ENCODE data around the gene COPG1. TPM values are rescaled to one million over a fixed set of nuclear protein-coding genes. Genes with fewer than 3 reads are reported as not detected.
A peak's percentile ranks its signal among the peaks of the same experiment; 100 is the strongest.

COPG1 gene
- total RNA-seq, 1 donor from 2014 or later: 124 TPM

DNA sequence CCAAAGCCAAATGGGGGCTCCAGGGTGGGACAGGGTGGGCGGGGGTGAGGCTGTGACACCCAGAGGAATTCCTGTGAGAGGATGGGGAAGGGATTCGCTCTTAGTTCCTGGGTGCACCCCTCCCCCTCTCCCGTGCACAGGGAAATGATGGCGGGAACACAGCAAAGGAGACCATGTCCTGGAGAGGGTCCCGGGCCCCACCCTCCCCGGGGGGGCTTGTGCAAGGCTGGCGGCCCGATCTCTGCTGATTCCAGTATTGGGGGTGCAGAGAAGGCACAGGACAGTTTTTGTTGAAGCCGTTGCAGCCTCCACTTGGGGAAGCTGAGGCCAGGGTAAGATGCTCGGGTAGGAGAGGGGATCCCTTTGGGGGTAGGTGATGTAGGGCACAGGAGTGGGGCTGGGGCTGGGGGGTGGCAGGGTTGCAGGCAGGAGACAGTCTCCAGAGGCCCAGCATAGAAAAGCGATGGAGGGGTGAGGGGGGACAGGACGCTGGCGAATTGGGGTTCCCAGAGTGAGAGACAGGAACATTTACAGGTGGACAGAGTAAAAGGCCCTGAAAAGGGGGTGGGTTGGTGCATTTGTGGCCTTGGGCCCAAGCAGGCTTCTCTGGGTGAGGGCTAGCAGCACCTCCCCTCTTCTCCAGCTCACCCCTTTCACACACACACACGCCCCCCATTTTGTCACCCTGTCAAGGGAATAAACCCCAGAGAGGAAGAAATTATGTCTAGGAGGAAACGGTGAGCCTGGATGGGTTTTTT, 67.8 kb downstream of the COPG1 start:
- TF ChIP-seq, protein P1, sequence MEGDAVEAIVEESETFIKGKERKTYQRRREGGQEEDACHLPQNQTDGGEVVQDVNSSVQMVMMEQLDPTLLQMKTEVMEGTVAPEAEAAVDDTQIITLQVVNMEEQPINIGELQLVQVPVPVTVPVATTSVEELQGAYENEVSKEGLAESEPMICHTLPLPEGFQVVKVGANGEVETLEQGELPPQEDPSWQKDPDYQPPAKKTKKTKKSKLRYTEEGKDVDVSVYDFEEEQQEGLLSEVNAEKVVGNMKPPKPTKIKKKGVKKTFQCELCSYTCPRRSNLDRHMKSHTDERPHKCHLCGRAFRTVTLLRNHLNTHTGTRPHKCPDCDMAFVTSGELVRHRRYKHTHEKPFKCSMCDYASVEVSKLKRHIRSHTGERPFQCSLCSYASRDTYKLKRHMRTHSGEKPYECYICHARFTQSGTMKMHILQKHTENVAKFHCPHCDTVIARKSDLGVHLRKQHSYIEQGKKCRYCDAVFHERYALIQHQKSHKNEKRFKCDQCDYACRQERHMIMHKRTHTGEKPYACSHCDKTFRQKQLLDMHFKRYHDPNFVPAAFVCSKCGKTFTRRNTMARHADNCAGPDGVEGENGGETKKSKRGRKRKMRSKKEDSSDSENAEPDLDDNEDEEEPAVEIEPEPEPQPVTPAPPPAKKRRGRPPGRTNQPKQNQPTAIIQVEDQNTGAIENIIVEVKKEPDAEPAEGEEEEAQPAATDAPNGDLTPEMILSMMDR (conservative IDR thresholded peaks at IDR 0.05; ENCODE audit: low read depth, low read length): no peak
- no peak for DNase-seq (ENCODE audit: low read depth)
- H3K4me3 ChIP-seq (ENCODE audit: low read depth, low read length): peak overlapping the region; percentile 85

DNA sequence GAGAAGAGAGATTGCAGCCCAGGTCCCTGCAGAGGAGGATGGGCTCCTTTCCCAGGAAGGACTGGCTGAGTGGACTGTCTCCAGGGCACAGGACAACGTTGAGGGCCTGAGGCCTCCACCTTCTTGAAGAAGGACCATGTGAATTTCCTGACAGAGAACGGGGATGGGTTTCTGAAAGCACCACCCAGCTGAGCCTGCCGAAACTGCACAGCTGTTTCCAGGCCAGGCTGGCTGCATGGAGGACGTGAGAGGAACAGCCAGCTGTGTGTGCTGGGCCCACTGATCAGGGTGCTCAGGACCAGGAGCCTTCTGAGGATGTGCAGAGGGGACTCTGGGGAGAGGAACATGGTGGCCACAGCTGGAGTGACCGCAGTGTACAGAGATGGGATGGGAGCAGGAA, 68.4 kb downstream of the COPG1 start:
- no peak for DNase-seq (ENCODE audit: low read depth)
- H3K4me3 ChIP-seq (ENCODE audit: low read depth, low read length): no peak overlapping the region
- TF ChIP-seq, protein P1 (conservative IDR thresholded peaks at IDR 0.05; ENCODE audit: low read depth, low read length): no peak

DNA sequence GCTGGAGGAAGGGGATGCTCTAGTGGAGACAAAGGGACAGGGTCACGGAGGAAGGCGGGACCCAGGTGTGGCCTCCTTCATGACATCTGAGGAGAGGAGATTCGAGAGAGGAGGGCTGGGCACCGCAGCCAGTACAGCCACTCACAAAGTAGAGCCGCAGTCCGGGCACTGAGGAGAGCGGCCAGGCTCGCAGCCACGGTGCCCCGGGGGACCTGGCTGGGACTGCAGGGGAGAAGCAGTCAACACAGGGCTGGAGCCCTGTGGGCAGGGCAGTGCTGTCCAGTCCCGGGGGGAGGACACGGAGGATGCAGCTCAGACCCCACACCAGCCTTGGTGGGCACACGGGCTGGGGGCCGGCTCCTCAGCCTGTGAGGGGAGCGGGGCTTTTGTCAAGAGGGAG, 69.5 kb downstream of the COPG1 start:
- H3K4me3 ChIP-seq (ENCODE audit: low read depth, low read length): no peak overlapping the region
- DNase-seq (ENCODE audit: low read depth): no peak
- TF ChIP-seq, protein P1 (conservative IDR thresholded peaks at IDR 0.05; ENCODE audit: low read depth, low read length): no peak

DNA sequence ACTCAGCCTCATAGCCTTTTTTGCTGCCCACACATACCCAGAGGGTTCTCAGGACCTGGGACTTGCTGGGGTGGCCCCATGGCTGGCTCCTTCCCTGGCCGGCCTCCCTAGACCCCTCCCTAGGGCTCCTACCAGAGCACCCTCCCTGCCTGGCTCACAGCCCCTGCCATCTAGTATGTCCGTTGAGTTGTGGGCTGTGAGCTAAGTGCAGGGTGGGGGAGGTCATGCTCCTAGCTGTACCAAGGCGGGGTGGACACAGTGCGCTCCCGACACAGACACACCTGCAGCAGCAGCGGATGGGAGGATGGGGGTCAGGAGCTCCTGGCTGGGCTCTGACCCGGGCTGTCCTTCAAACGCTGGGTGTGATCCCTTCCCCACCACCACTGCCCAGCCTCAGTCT, 70.9 kb downstream of the COPG1 start:
- no peak overlapping the region for H3K4me3 ChIP-seq (ENCODE audit: low read depth, low read length)
- DNase-seq (ENCODE audit: low read depth): no peak
- TF ChIP-seq, protein P1 (conservative IDR thresholded peaks at IDR 0.05; ENCODE audit: low read depth, low read length): no peak

DNA sequence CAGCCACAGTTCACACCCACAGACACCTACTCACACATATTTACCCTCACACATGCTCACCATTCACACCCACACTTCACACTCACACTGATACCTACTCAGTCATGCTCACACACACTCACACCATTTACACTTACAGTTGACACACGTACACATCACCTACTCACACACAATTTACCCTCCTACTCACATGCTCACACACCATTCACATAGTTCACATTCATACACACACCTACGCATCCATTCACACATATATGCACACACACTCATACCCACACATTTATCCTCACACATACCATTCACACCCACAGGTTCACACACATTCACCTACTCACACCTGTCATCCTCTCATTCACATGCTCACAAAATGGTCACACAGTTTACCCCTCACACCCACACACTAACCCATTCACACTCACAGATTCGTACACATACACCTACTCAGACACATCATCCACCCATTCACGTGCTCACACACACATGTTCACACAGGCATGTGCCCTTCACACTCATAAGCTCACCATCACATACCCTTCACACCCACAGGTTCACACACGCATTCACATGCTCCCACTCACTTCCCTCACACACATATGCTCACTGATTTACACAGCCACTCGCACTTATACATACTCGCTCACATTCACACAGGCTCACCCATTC, 71.5 kb downstream of the COPG1 start:
- TF ChIP-seq, protein P1 (conservative IDR thresholded peaks at IDR 0.05; ENCODE audit: low read depth, low read length): no peak
- H3K4me3 ChIP-seq (ENCODE audit: low read depth, low read length): no peak overlapping the region
- DNase-seq (ENCODE audit: low read depth): no peak

DNA sequence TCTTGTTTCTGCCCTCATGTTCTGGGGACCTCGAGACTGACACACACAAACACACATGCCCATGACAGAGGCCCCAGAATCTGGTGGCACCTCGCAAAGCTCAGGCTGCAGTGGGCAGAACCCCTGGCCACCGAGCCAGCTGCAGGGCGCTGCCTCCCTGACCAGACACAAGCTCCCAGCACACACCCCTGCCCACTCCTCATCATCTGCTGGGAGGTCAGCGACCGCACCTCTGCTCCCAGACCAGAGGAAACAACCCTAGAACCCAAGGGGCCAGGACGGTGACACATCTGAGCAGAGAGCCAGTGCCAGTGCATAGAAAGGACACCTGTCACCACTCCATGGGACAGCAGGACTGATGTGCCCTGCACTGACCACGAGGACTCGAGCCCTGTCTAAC, 72.5 kb downstream of the COPG1 start:
- H3K4me3 ChIP-seq (ENCODE audit: low read depth, low read length): no peak overlapping the region
- TF ChIP-seq, protein P1 (conservative IDR thresholded peaks at IDR 0.05; ENCODE audit: low read depth, low read length): no peak
- no peak for DNase-seq (ENCODE audit: low read depth)

Measured in epithelial cell of proximal tubule (primary cell).